ENCODE results near the gene FOXD1. TPM values are rescaled to one million over a fixed set of nuclear protein-coding genes. Genes with fewer than 3 reads are reported as not detected.
"Not testable (repeated sequence)": the region's sequence is repeated elsewhere in the genome, so short reads cannot be mapped to it uniquely, and the experiment has no call there.

FOXD1 gene
- total RNA-seq, 2 donors from 2014 or later = not detected

DNA sequence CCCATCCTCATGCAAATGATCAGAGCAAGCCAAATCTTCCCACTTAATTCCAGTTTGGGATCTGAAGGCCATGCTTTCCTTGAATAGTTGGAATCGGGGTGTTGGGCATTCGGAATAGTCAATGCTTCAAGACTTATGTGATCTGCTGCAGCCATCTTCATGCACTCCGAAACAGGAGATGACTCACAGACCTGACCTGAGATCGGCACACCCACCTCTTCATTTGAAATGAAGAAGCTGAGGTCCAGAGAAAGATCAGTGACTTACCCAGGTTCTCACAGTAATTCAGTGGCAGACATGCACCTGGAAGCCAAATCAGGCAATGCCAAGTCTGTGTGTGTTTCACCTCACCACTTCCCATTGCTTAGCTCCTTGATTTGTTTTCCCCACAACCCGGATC is 33.0 kb downstream of the FOXD1 start:
- TF ChIP-seq POLR2A (IDR thresholded peaks at IDR 0.05) = no peak
- TF ChIP-seq, protein P1, sequence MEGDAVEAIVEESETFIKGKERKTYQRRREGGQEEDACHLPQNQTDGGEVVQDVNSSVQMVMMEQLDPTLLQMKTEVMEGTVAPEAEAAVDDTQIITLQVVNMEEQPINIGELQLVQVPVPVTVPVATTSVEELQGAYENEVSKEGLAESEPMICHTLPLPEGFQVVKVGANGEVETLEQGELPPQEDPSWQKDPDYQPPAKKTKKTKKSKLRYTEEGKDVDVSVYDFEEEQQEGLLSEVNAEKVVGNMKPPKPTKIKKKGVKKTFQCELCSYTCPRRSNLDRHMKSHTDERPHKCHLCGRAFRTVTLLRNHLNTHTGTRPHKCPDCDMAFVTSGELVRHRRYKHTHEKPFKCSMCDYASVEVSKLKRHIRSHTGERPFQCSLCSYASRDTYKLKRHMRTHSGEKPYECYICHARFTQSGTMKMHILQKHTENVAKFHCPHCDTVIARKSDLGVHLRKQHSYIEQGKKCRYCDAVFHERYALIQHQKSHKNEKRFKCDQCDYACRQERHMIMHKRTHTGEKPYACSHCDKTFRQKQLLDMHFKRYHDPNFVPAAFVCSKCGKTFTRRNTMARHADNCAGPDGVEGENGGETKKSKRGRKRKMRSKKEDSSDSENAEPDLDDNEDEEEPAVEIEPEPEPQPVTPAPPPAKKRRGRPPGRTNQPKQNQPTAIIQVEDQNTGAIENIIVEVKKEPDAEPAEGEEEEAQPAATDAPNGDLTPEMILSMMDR (IDR thresholded peaks at IDR 0.05) = no peak
- H3K9me3 ChIP-seq = no peaks in the 10 kb centered on the region
- peaks cover 0 to 17% of the 10 kb centered on the region in 2 donors for H3K27me3 ChIP-seq
- ATAC-seq (no peak), DNase-seq (no peak)
- no peaks in the 10 kb centered on the region for H3K36me3 ChIP-seq (replicated peaks in 1 of 2; ENCODE audit: insufficient read depth in 1 of 2, low read depth in 2 of 2)
- no peak overlapping the region for H3K27ac ChIP-seq
- 64 to 84% methylated on average over 5 of the region's 5 CpGs for WGBS, 2 donors
- H3K4me1 ChIP-seq = peaks cover 11% of the 10 kb centered on the region
- H3K4me3 ChIP-seq = no peak overlapping the region
- intact Hi-C loops (cut with DNase I) = no loop called here

DNA sequence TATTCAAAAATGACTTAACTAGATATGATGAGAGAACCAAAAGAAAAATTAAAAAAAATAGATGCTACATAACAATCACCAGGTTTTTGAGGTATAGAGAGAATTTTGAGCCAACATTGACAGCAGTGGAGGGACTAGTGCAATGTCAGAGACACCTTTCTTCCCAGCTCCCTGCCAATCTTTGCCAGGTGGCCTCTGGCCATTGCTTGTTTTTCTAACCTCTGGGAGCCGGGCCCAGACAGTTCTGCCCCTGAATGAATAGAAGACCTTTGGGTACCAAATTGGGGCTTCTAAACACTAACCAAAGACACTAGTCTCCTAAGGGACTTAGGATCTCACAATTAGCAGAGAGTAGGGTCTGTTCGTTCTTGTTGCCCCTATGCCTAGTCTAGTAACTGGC is 33.4 kb downstream of the FOXD1 start:
- Histone ChIP-seq H3K9me3 (no peaks in the 10 kb centered on the region), H3K27ac (no peak overlapping the region), H3K27me3 (peaks cover 0 to 13% of the 10 kb centered on the region in 2 donors), H3K36me3 (replicated peaks in 1 of 2; ENCODE audit: insufficient read depth in 1 of 2, low read depth in 2 of 2) (no peaks in the 10 kb centered on the region), H3K4me1 (peaks cover 9% of the 10 kb centered on the region), H3K4me3 (no peak overlapping the region)
- DNase-seq = no peak
- intact Hi-C loops (cut with DNase I) = no loop called here
- ATAC-seq = no peak
- TF ChIP-seq, protein P1 (IDR thresholded peaks at IDR 0.05) = no peak
- TF ChIP-seq POLR2A (IDR thresholded peaks at IDR 0.05) = no peak
- WGBS, 2 donors = 48 to 51% methylated on average over 2 of the region's 2 CpGs

- no peaks in the 10 kb centered on the region for H3K9me3 ChIP-seq
- WGBS, 2 donors = 72 to 86% methylated on average over 1 of the region's 1 CpG
Measured at GRCh38 chr5:73412597-73412988, 36.0 kb downstream of the FOXD1 start.

GRCh38 chr5:73411936-73412596 is 36.5 kb downstream of the FOXD1 start:
- Histone ChIP-seq H3K27ac (no peak overlapping the region), H3K36me3 (replicated peaks in 1 of 2; ENCODE audit: insufficient read depth in 1 of 2, low read depth in 2 of 2) (no peaks in the 10 kb centered on the region), H3K4me3 (no peak overlapping the region), H3K4me1 (no peaks in the 10 kb centered on the region), H3K9me3 (no peaks in the 10 kb centered on the region), H3K27me3 (no peaks in the 10 kb centered on the region)
- WGBS, 2 donors = 62 to 63% methylated on average over 5 of the region's 5 CpGs
- intact Hi-C loops (cut with DNase I) = no loop called here
- TF ChIP-seq, protein P1 (IDR thresholded peaks at IDR 0.05) = no peak
- TF ChIP-seq POLR2A (IDR thresholded peaks at IDR 0.05) = no peak
- DNase-seq (no peak), ATAC-seq (no peak)

More at GRCh38 chr5:73412597-73412988, 36.0 kb downstream of the FOXD1 start:
- no peak overlapping the region for H3K4me3 ChIP-seq
- DNase-seq (no peak), ATAC-seq (no peak)
- H3K27ac ChIP-seq = no peak overlapping the region
- no peaks in the 10 kb centered on the region for H3K4me1 ChIP-seq
- H3K27me3 ChIP-seq = no peaks in the 10 kb centered on the region
- no peaks in the 10 kb centered on the region for H3K36me3 ChIP-seq (replicated peaks in 1 of 2; ENCODE audit: insufficient read depth in 1 of 2, low read depth in 2 of 2)
- intact Hi-C loops (cut with DNase I) = no loop called here
- TF ChIP-seq, protein P1 (IDR thresholded peaks at IDR 0.05) = no peak
- no peak for TF ChIP-seq POLR2A (IDR thresholded peaks at IDR 0.05)

- ATAC-seq, DNase-seq: not testable (repeated sequence)
Measured at GRCh38 chr5:73409927-73410326, 38.6 kb downstream of the FOXD1 start.

More at GRCh38 chr5:73409927-73410326, 38.6 kb downstream of the FOXD1 start:
- intact Hi-C loops (cut with DNase I); H3K9me3 ChIP-seq; H3K4me3 ChIP-seq; H3K36me3 ChIP-seq (replicated peaks in 1 of 2; ENCODE audit: insufficient read depth in 1 of 2, low read depth in 2 of 2); H3K4me1 ChIP-seq; H3K27me3 ChIP-seq; H3K27ac ChIP-seq: not testable (repeated sequence)
- WGBS, 2 donors = 85 to 94% methylated on average over 17 to 18 of the region's 18 CpGs

All from body of pancreas (tissue), 4 donors.